ENCODE results near the gene CDH4. TPM values are rescaled to one million over a fixed set of nuclear protein-coding genes. Genes with fewer than 3 reads are reported as not detected.
A peak's percentile ranks its signal among the peaks of the same experiment; 100 is the strongest.

CDH4 gene
- total and polyA plus RNA-seq, 2 of the 8 experiments (the other 6 are each of a cell fraction or from before 2014, with no cell fraction given) = 4.3 to 7.9 TPM

DNA sequence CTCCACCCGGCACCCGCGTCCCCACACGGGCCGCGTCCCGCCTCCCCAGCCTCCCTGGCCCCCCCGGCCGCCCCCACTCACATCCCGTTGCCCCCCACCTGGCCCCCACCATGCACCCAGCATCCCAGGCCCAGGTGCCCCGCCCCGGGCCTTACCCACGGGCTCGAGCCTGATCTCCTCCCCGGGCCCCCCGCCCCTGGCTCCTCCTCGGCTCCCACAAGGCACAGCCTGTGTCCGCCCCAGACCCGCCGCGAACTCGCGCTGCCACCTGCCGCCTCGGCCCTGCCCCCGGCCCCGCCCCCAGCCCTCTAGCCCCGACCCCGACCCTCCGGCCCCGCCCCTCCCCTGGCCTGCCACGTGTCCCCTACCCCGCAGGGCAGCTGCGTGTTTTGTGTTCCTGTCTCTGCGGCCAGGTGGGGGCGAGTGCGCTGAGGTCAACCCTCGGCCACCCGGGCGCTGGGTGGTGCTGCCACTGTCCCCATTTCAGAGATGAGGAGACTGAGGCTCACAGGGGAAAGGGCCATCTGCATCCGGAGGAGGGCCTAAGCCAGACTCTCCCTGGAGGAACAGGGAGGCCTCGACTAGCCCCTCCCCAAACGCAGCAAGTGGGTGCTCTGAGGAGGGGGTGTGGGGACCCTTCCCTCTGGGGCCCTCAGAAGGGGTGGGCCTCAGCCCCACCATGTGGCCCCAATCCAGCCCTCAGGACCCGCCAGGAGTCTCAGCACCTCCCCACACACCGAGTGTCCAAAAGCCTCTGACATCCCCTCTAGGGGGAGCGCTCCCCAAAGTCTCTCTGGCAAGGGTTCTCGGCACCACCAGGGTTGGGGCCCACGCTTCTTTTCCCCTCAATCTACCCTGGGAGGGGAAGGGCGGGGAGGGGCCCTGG lies 713.8 kb downstream of the CDH4 start (continued):
- TF ChIP-seq RAD21 (IDR thresholded peaks at IDR 0.05 in 1 of 2, conservative IDR thresholded peaks at IDR 0.05 in 1 of 2; ENCODE audit: low read depth in 2 of 2, low read length in 2 of 2) (no peak; a peak in 1 of 4 replicates), RBBP5 (IDR thresholded peaks at IDR 0.05; ENCODE audit: borderline replicate concordance, low read depth, low read length) (0 out of 2 replicates have a peak, but pooled peaks have one; percentile 26), GTF2F1 (IDR thresholded peaks at IDR 0.05; ENCODE audit: borderline replicate concordance, low read depth, low read length) (no peak)
- TF ChIP-seq, protein P1, sequence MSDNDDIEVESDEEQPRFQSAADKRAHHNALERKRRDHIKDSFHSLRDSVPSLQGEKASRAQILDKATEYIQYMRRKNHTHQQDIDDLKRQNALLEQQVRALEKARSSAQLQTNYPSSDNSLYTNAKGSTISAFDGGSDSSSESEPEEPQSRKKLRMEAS (IDR thresholded peaks at IDR 0.05) = peak; percentile 75
- TF ChIP-seq, protein P2, sequence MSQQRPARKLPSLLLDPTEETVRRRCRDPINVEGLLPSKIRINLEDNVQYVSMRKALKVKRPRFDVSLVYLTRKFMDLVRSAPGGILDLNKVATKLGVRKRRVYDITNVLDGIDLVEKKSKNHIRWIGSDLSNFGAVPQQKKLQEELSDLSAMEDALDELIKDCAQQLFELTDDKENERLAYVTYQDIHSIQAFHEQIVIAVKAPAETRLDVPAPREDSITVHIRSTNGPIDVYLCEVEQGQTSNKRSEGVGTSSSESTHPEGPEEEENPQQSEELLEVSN (IDR thresholded peaks at IDR 0.05) = 0 out of 2 replicates have a peak, but pooled peaks have one; percentile 33
- TF ChIP-seq, protein P3, sequence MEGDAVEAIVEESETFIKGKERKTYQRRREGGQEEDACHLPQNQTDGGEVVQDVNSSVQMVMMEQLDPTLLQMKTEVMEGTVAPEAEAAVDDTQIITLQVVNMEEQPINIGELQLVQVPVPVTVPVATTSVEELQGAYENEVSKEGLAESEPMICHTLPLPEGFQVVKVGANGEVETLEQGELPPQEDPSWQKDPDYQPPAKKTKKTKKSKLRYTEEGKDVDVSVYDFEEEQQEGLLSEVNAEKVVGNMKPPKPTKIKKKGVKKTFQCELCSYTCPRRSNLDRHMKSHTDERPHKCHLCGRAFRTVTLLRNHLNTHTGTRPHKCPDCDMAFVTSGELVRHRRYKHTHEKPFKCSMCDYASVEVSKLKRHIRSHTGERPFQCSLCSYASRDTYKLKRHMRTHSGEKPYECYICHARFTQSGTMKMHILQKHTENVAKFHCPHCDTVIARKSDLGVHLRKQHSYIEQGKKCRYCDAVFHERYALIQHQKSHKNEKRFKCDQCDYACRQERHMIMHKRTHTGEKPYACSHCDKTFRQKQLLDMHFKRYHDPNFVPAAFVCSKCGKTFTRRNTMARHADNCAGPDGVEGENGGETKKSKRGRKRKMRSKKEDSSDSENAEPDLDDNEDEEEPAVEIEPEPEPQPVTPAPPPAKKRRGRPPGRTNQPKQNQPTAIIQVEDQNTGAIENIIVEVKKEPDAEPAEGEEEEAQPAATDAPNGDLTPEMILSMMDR (IDR thresholded peaks at IDR 0.05; ENCODE audit: control extremely low read depth in 1 of 3, insufficient read depth in 1 of 3, low read depth in 1 of 3, low read length in 3 of 3) = peak; percentile 7 to 25 (median 14); a peak in 2 of 4 replicates

All from H1 (cell line).